Panc1 (cell line): ENCODE results near the gene NCOR2. TPM values are rescaled to one million over a fixed set of nuclear protein-coding genes. Genes with fewer than 3 reads are reported as not detected.
A peak's percentile ranks its signal among the peaks of the same experiment; 100 is the strongest.

ENCODE experiments used
- ATAC-seq: fragments of 200-7000 bp; cut with Tn5 transposase; 2 replicates; pipeline ENCODE4 v1.9.1; 2020; ENCODE audit warnings: mild to moderate bottlenecking, moderate library complexity
- BruUV-seq: library from RNA; stranded (reverse); fragments of 400-500 nt; replicated peaks from 2 replicates; lab custom pipeline; 2021; lab: Mats Ljungman, UMichigan
- CTCF ChIA-PET: fragments of 300-600 bp; sonication (Branson Sonifier 250); formaldehyde crosslinking; loops from one replicate; lab custom pipeline; 2022; ENCODE audit warnings: antibody characterized with exemption; lab: Charles Lee
- POLR2A ChIA-PET: fragments of 300-600 bp; sonication (Branson Sonifier 250); formaldehyde crosslinking; loops from one replicate; lab custom pipeline; 2022; ENCODE audit warnings: antibody characterized with exemption; lab: Charles Lee
- DNase-seq: peaks from one replicate; pipeline ENCODE4 v3.0.0-alpha.2; 2010; ENCODE audit warnings: low read depth, low spot score
- H3K27ac ChIP-seq: 2 replicates; pipeline ENCODE4 v1.5.1; 2011; ENCODE audit warnings: mild to moderate bottlenecking, low read length, inconsistent platforms
- H3K27me3 ChIP-seq: fragments of 200-500 bp; sonication (Bioruptor generic); 2 replicates; pipeline ENCODE4 v1.6.0; 2014; ENCODE audit warnings: low read length, inconsistent platforms; ENCODE audit not compliant: control insufficient read depth, insufficient read depth
- H3K36me3 ChIP-seq: fragments of 200-500 bp; sonication (Bioruptor generic); 2 replicates; pipeline ENCODE4 v1.5.1; 2014; ENCODE audit warnings: inconsistent platforms, mild to moderate bottlenecking, low read length, moderate library complexity; ENCODE audit not compliant: control insufficient read depth, insufficient read depth
- H3K4me1 ChIP-seq: 2 replicates; pipeline ENCODE4 v1.5.1; 2011; ENCODE audit warnings: inconsistent platforms, mild to moderate bottlenecking, low read length, moderate library complexity; ENCODE audit not compliant: control insufficient read depth, insufficient read depth
- H3K4me3 ChIP-seq, 2 experiments: 2 replicates each; pipeline ENCODE4 v1.5.1; 2011 to 2012; ENCODE audit warnings: low read depth in 2 of 2, low read length in 2 of 2, mild to moderate bottlenecking in 2 of 2, inconsistent platforms in 1 of 2, moderate library complexity in 1 of 2
- H3K9me3 ChIP-seq: fragments of 200-500 bp; sonication (Bioruptor generic); 2 replicates; pipeline ENCODE4 v1.5.1; 2014; ENCODE audit warnings: low read depth, mild to moderate bottlenecking, inconsistent platforms, low read length, moderate library complexity; ENCODE audit not compliant: control insufficient read depth, insufficient read depth
- CTCF ChIP-seq: fragments of 450-650 bp; IDR thresholded peaks from 2 replicates; pipeline ENCODE4 v1.5.1; 2017; ENCODE audit warnings: mild to moderate bottlenecking
- POLR2AphosphoS5 ChIP-seq: IDR thresholded peaks from 2 replicates; pipeline ENCODE4 v1.6.1; 2012; ENCODE audit warnings: mild to moderate bottlenecking, low read depth, low read length, moderate library complexity
- REST ChIP-seq, 2 experiments: IDR thresholded peaks; 2 replicates each; pipeline ENCODE4 v1.6.1; 2011 to 2012; ENCODE audit warnings: low read depth in 2 of 2, control low read depth in 1 of 2, low read length in 1 of 2, mild to moderate bottlenecking in 1 of 2, moderate library complexity in 1 of 2; ENCODE audit not compliant: insufficient read depth in 1 of 2
- SIN3A ChIP-seq: IDR thresholded peaks from 2 replicates; pipeline ENCODE4 v1.6.1; 2012; ENCODE audit warnings: low read depth, mild to moderate bottlenecking, low read length, moderate library complexity, borderline replicate concordance; ENCODE audit not compliant: insufficient read depth
- TCF7L2 ChIP-seq: IDR thresholded peaks from 2 replicates; pipeline ENCODE4 v1.6.1; 2011; ENCODE audit warnings: mild to moderate bottlenecking, low read depth, low read length, inconsistent platforms
- in situ Hi-C: cut with HindIII; loops from 2 replicates; pipeline ENCODE4 v1.10.0; 2016; ENCODE audit warnings: low sequenced_read_pairs, low pct_unique_long_range_greater_than_20kb
- intact Hi-C: fragments of 100-400 bp; cut with micrococcal nuclease; formaldehyde crosslinking; loops from one replicate; pipeline ENCODE4 v1.10.0; 2022; ENCODE audit not compliant: unreplicated experiment
- total RNA-seq: library from RNA; stranded (reverse); gene quantifications from one replicate; pipeline ENCODE4 v1.2.1, GENCODE V29; 2021; ENCODE audit not compliant: unreplicated experiment

NCOR2 gene
- total RNA-seq, 1 experiment from 2014 or later: 461 TPM

GRCh38 chr12:124555168-124556073 lies 12.0 kb downstream of the NCOR2 start:
- BruUV-seq: no TSS peak
- POLR2A ChIA-PET: interaction anchor here (1.1 kb wide), 1 partner anchor 14 kb away, joined by 3 read pairs; no protein-coding TSS in a partner anchor
- peak overlapping the region; percentile 49 for H3K27ac ChIP-seq
- intact Hi-C loops: no loop called here
- no peak for TF ChIP-seq CTCF
- TF ChIP-seq TCF7L2: no peak
- no peak for TF ChIP-seq POLR2AphosphoS5
- no peak for TF ChIP-seq SIN3A
- no peak for TF ChIP-seq REST (IDR thresholded peaks at IDR 0.05; ENCODE audit: insufficient read depth in 1 of 2, low read depth in 2 of 2, low read length in 1 of 2)
- H3K27me3 ChIP-seq: no peaks in the 10 kb centered on the region
- ATAC-seq: no peak
- CTCF ChIA-PET: no interaction called here
- no peak for DNase-seq
- H3K9me3 ChIP-seq: no peaks in the 10 kb centered on the region
- H3K4me3 ChIP-seq: no peak overlapping the region
- in situ Hi-C loops: no loop called here
- H3K4me1 ChIP-seq: peaks cover 95% of the 10 kb centered on the region
- H3K36me3 ChIP-seq: no peaks in the 10 kb centered on the region

GRCh38 chr12:124554429-124555029 lies 12.9 kb downstream of the NCOR2 start:
- BruUV-seq: no TSS peak
- TF ChIP-seq POLR2AphosphoS5: no peak
- TF ChIP-seq SIN3A: no peak
- no peak for TF ChIP-seq REST (IDR thresholded peaks at IDR 0.05; ENCODE audit: insufficient read depth in 1 of 2, low read depth in 2 of 2, low read length in 1 of 2)
- TF ChIP-seq TCF7L2: no peak
- H3K4me3 ChIP-seq: no peak overlapping the region
- ATAC-seq (no peak), DNase-seq (no peak)
- peak overlapping the region; percentile 12 for H3K27ac ChIP-seq
- in situ Hi-C loops (no loop called here), intact Hi-C loops (no loop called here)
- POLR2A ChIA-PET: no interaction called here
- H3K27me3 ChIP-seq: no peaks in the 10 kb centered on the region
- H3K9me3 ChIP-seq: no peaks in the 10 kb centered on the region
- CTCF ChIA-PET: no interaction called here
- H3K4me1 ChIP-seq: peaks cover 96% of the 10 kb centered on the region
- H3K36me3 ChIP-seq: no peaks in the 10 kb centered on the region
